ENCODE data around the gene FHIT.

GRCh38 chr3:60669636-60670035 is 581.6 kb downstream of the FHIT start:
- TF ChIP-seq CTCF (IDR thresholded peaks at IDR 0.05) (no peak), POLR2AphosphoS5 (IDR thresholded peaks at IDR 0.05) (no peak), POLR2A (IDR thresholded peaks at IDR 0.05) (no peak), EP300 (IDR thresholded peaks at IDR 0.05) (no peak)

Data from suprapubic skin (tissue), 4 donors.